T-helper 17 cell (primary cell): ENCODE measurements around the gene DDAH1. TPM values are rescaled to one million over a fixed set of nuclear protein-coding genes. Genes with fewer than 3 reads are reported as not detected.

ENCODE experiments used
- ATAC-seq: fragments of 150-1000 bp; cut with Tn5 transposase; 2 replicates; pipeline ENCODE4 v1.10.0; 2021; ENCODE audit warnings: mild to moderate bottlenecking, moderate library complexity
- DNase-seq, 3 donors: peaks; one replicate each; pipeline versions ENCODE4 v3.0.0 to v3.0.0-alpha.2; 2020 to 2021
- H3K9me3 ChIP-seq: one replicate; pipeline ENCODE4 v1.7.0; 2013; ENCODE audit warnings: low read length, mild to moderate bottlenecking; ENCODE audit not compliant: control insufficient read depth, poor library complexity, severe bottlenecking
- H3K27ac Mint-ChIP-seq: one replicate; pipeline ENCODE4 v1.8.0; 2022; ENCODE audit warnings: mild to moderate bottlenecking, moderate library complexity, mixed read lengths
- H3K27me3 Mint-ChIP-seq: one replicate; pipeline ENCODE4 v1.8.0; 2022; ENCODE audit warnings: mixed read lengths
- H3K36me3 Mint-ChIP-seq: one replicate; pipeline ENCODE4 v1.8.0; 2022; ENCODE audit warnings: low read depth, mixed read lengths
- H3K4me1 Mint-ChIP-seq: one replicate; pipeline ENCODE4 v1.8.0; 2022; ENCODE audit warnings: mild to moderate bottlenecking, mixed read lengths
- H3K4me3 Mint-ChIP-seq: one replicate; pipeline ENCODE4 v1.8.0; 2022; ENCODE audit warnings: mild to moderate bottlenecking, moderate library complexity, mixed read lengths
- total RNA-seq, 4 donors: library from RNA in 2 of 4; stranded (reverse) in 2 of 4; gene quantifications; one replicate each; pipeline ENCODE4 v1.2.3 and lab custom pipeline; 2022 to 2026

DDAH1 gene
- total RNA-seq, 2 donors from 2014 or later = not detected

DNA sequence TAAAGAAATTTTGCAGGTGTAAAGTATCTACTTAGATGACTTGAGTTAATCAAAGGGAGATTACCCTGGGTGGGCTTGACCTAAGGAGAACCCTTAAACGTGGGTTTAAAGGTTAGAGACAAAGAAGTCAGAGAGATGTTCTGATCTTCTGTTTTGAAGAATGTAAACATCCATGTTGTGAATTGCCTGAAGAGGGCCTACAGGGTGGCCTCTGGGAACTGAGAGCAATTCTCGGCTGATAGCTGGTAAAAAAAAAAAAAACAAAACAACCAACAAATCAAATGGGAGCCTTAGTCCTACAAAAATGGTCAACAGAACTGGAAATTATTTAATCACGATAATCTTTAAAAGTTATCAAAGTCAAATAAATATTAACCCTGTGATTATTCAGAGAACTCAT, 99.1 kb downstream of the DDAH1 start:
- H3K27me3 Mint-ChIP-seq = peaks cover 6% of the 10 kb centered on the region
- no peak overlapping the region for H3K27ac Mint-ChIP-seq
- H3K36me3 Mint-ChIP-seq = no peaks in the 10 kb centered on the region
- H3K4me3 Mint-ChIP-seq = no peak overlapping the region
- no peaks in the 10 kb centered on the region for H3K9me3 ChIP-seq
- no peak for DNase-seq
- H3K4me1 Mint-ChIP-seq = no peaks in the 10 kb centered on the region
- no peak for ATAC-seq

DNA sequence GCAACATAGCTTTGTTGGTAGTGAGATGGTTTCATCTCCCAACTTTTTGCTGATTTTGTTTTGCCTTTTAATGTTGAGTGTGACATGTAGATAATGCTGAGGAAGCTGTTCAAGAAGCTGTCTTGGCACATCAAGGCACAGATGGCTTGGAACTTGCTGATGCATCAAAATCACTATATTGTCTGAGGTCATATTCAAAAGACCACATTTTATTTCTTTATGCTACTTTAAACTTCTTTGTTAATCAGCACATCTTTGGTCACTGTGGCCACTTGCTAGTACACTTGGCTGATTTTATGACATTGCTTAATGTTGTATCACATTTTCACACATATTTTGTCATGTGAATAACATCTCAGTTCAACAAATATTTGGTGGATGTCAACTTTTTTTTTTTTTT, 101.4 kb downstream of the DDAH1 start:
- Mint-ChIP-seq H3K27me3 (peaks cover 6% of the 10 kb centered on the region), H3K36me3 (no peaks in the 10 kb centered on the region), H3K27ac (no peak overlapping the region), H3K4me3 (no peak overlapping the region), H3K4me1 (no peaks in the 10 kb centered on the region)
- ATAC-seq (no peak), DNase-seq (no peak)
- no peaks in the 10 kb centered on the region for H3K9me3 ChIP-seq

GRCh38 chr1:85363092-85363491, 101.9 kb downstream of the DDAH1 start:
- H3K9me3 ChIP-seq = no peaks in the 10 kb centered on the region
- ATAC-seq = no peak
- H3K27ac Mint-ChIP-seq = no peak overlapping the region
- H3K27me3 Mint-ChIP-seq = peaks cover 3% of the 10 kb centered on the region
- no peak for DNase-seq
- H3K4me3 Mint-ChIP-seq = no peak overlapping the region
- H3K36me3 Mint-ChIP-seq = no peaks in the 10 kb centered on the region
- H3K4me1 Mint-ChIP-seq = no peaks in the 10 kb centered on the region

DNA sequence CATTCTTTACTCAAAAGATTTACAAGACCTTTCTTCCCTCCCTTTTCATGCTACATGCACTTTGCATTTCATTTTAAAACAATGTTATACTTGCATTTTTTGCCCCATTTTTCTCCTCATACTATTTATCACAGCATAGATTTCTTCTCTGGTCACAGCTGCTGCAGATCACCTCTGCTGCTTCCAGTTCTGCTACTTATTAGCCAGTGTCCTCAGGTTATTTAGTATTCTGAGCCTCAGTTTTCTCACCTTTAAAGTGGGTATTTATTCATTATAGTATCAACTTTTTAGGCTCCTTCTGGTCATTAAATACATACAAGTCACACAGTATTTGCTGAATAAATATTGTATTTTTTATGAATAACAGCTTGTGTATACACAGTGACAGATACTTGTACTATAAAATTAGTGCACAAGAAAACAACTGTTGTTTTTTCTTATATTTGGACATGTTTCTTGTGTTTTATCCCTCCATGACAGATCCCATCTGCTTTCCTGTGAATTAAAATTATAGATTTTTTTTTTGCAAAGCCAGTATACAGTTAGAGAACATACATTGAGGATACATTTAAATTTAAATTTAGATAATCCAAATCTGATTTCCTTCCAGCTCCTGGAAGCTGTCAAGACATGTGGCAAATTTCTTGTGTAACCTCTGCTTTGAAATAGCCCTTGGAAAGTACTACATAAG, 103.2 kb downstream of the DDAH1 start:
- Mint-ChIP-seq H3K4me3 (no peak overlapping the region), H3K27me3 (no peaks in the 10 kb centered on the region), H3K4me1 (no peaks in the 10 kb centered on the region), H3K27ac (no peak overlapping the region), H3K36me3 (no peaks in the 10 kb centered on the region)
- ATAC-seq (no peak), DNase-seq (no peak)
- no peaks in the 10 kb centered on the region for H3K9me3 ChIP-seq

DNA sequence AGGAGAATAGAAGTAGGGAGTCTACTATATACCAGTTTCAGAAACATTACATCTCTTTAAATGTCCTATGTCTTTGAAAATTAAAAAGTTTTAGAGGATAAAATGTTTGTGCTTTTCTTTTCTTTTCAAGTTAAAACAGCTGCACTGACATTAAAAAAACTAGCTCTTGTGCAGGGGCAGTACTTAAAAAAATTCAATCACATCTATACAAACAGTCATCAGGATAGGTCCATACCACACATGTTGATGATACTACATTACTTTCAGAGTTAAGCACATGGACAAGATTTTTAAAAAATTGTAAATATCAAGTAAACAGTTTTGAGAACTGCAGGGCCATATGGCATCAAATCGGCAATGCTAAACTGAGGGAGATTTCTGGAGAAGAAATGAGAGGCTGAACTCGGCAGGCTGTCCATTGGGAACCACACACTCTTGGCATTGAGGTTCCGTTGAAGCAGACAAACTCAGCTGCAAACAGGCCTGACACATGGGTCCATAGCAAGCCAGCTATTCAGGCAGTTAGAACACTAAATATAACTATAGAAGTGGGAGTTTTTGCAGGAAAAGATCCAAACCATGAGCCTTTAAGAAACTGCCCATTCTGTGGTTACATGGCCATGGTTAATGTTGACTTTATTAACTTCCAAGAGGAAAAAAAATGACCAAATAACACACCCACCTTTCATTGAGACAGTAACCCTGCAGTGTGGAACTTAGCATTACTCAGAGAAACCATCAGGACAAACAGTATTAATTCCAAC, 104.0 kb downstream of the DDAH1 start:
- Mint-ChIP-seq H3K4me1 (no peaks in the 10 kb centered on the region), H3K27me3 (no peaks in the 10 kb centered on the region), H3K36me3 (no peaks in the 10 kb centered on the region), H3K4me3 (no peak overlapping the region), H3K27ac (no peak overlapping the region)
- DNase-seq (no peak), ATAC-seq (no peak)
- no peaks in the 10 kb centered on the region for H3K9me3 ChIP-seq

- ATAC-seq = no peak
- no peaks in the 10 kb centered on the region for H3K27me3 Mint-ChIP-seq
- no peak for DNase-seq
- H3K27ac Mint-ChIP-seq = no peak overlapping the region
- H3K9me3 ChIP-seq = no peaks in the 10 kb centered on the region
- H3K4me3 Mint-ChIP-seq = no peak overlapping the region
- H3K36me3 Mint-ChIP-seq = no peaks in the 10 kb centered on the region
- peaks cover 2% of the 10 kb centered on the region for H3K4me1 Mint-ChIP-seq
These were observed 104.9 kb downstream of the DDAH1 start for GRCh38 chr1:85359874-85360721.

GRCh38 chr1:85358702-85359438, 106.1 kb downstream of the DDAH1 start:
- H3K27me3 Mint-ChIP-seq = peaks cover 5% of the 10 kb centered on the region
- H3K9me3 ChIP-seq = no peaks in the 10 kb centered on the region
- peaks cover 2% of the 10 kb centered on the region for H3K4me1 Mint-ChIP-seq
- DNase-seq = no peak
- no peak overlapping the region for H3K27ac Mint-ChIP-seq
- H3K36me3 Mint-ChIP-seq = no peaks in the 10 kb centered on the region
- no peak for ATAC-seq
- H3K4me3 Mint-ChIP-seq = no peak overlapping the region

DNA sequence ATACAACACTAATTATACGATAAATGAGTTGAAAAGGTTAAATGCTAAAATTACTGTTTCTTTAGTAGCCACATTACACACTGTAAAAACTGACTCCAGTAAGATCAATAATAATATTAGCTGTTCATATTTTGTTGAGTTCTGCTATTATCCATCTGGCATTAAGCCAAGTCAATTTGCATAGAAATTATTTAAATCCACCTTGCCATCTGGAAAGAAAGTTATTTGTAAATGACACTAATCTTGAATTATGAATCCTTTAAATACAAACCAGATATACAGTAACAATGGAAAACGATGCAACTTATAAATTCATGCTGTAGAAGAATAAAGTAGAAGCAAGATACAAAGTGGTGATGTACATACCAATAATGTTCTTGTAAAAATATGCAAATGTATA, 107.1 kb downstream of the DDAH1 start:
- Mint-ChIP-seq H3K4me1 (peaks cover 2% of the 10 kb centered on the region), H3K4me3 (no peak overlapping the region), H3K36me3 (no peaks in the 10 kb centered on the region), H3K27me3 (peaks cover 8% of the 10 kb centered on the region), H3K27ac (no peak overlapping the region)
- DNase-seq = no peak
- no peaks in the 10 kb centered on the region for H3K9me3 ChIP-seq
- no peak for ATAC-seq

- Mint-ChIP-seq H3K27me3 (peaks cover 8% of the 10 kb centered on the region), H3K27ac (no peak overlapping the region), H3K4me3 (no peak overlapping the region), H3K36me3 (no peaks in the 10 kb centered on the region), H3K4me1 (peaks cover 2% of the 10 kb centered on the region)
- no peak for DNase-seq
- no peak for ATAC-seq
- H3K9me3 ChIP-seq = no peaks in the 10 kb centered on the region
These were observed 108.8 kb downstream of the DDAH1 start for GRCh38 chr1:85356130-85356529.

GRCh38 chr1:85352055-85352454, 112.9 kb downstream of the DDAH1 start:
- H3K9me3 ChIP-seq = no peaks in the 10 kb centered on the region
- Mint-ChIP-seq H3K4me3 (no peak overlapping the region), H3K36me3 (peaks cover 2% of the 10 kb centered on the region), H3K27ac (no peak overlapping the region), H3K27me3 (peaks cover 8% of the 10 kb centered on the region), H3K4me1 (peaks cover 2% of the 10 kb centered on the region)
- ATAC-seq (no peak), DNase-seq (no peak)

DNA sequence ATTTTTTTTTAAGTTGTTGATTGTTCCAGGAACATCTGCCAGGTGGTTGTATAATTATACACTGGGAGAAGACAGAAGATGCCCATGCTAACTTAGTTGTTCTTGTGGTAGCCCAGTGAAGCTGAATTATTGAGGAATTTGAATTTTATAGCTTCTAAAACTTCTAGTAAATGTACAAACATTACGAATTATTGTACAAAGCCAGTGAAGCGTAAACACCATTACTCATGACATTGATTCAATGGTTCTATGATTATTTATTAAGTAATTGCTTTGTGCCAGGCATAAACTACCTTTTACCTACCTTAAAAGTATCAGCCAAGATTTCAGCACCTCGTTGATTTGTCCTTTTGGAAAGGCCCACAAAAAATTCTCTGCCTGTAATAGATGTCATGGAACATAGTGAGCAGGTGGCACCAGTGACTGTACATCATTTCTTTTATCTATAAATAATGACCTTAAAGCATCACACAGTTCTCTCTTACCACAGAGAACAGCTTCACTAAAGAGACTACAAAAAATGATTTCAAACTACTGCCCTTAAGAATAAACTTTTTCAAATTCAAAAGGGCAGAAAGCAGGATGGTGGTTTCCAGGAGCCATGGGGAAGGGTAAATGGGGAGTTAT, 113.6 kb downstream of the DDAH1 start:
- H3K36me3 Mint-ChIP-seq = peaks cover 2% of the 10 kb centered on the region
- H3K4me3 Mint-ChIP-seq = no peak overlapping the region
- peaks cover 2% of the 10 kb centered on the region for H3K4me1 Mint-ChIP-seq

GRCh38 chr1:85349224-85349623, 115.7 kb downstream of the DDAH1 start:
- no peaks in the 10 kb centered on the region for H3K9me3 ChIP-seq
- Mint-ChIP-seq H3K36me3 (peaks cover 2% of the 10 kb centered on the region), H3K4me1 (no peaks in the 10 kb centered on the region), H3K27me3 (peaks cover 7% of the 10 kb centered on the region), H3K4me3 (no peak overlapping the region), H3K27ac (no peak overlapping the region)
- ATAC-seq (no peak), DNase-seq (no peak)

More for the DNA sequence above, 113.6 kb downstream of the DDAH1 start:
- Mint-ChIP-seq H3K27me3 (peaks cover 8% of the 10 kb centered on the region), H3K27ac (no peak overlapping the region)
- ATAC-seq (no peak), DNase-seq (no peak)
- no peaks in the 10 kb centered on the region for H3K9me3 ChIP-seq
